ENCODE data around the gene LRP10. TPM values are rescaled to one million over a fixed set of nuclear protein-coding genes. Genes with fewer than 3 reads are reported as not detected.
"Not testable (repeated sequence)": the region's sequence is repeated elsewhere in the genome, so short reads cannot be mapped to it uniquely, and the experiment has no call there.

Gene LRP10
- polyA plus RNA-seq, 4 donors, result 69.4 to 93.8 (median 78.1) TPM

DNA sequence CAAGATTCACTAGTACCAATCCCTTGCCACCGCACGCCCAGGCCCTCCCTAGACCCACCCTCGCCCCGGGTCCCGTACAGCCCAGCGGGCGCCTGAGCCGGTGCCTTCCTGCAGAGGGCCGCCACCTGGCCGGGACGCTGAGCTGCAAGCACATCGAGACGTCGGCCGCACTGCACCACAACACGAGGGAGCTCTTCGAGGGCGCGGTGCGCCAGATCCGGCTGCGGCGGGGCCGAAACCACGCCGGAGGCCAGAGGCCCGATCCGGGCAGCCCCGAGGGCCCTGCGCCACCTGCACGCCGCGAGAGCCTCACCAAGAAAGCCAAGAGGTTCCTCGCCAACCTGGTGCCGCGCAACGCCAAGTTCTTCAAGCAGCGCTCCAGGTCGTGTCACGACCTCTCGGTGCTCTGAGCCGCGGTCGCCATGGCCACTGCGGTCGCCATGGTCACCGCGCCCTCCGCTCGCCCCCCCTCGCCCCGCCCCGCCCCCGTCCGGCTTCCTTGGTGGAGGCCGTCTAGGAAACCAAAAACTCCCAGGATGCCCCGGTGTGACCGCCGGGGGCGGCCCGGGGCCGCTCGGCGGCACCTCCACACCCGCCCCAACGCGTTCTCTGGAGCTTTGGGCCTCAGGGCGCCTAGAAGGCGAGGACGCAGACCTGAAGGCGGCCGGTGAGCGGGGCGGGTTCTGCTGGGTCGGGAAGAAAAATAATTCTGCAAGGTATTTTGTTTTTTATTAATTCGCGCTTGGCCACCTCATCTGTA, 15.1 kb downstream of the LRP10 start:
- peak in 2 of 4 donors; percentile 54 to 55 for DNase-seq (ENCODE audit: low read depth in 4 of 4, low spot score in 3 of 4)

DNA sequence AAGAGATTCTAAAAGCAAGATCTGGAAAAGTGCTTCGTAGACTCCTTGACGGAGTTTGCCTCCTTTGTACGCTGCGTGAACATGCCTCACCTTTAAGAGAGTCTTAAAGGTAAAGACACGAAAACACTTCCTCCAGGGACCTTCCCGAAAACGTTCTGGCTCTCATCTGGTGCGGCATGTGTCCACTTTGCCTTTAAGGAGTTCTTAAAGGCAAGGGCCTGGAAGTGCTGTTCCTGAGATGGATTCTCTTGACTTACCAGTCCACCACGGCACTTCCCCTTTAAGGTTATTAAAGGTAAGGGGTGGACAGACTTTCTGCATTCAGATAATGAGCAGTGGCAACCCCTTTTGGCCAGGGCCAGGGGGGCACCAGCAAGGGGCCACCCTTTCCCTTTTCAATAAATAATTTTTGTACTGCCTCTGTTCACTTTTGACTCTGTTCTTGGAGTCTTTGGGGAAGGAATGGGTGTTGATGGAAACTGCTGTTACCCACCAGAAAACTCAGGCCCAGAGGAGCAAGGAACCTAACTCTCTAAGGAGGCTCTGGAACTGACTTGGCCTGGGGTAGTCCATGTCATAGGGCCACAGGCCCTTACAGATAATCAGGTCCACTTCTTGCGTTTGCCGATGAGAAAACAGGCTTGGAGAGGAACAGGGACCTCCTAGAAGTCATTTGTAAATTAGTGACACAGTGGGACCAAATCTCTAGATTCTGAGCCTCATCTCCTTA, 15.9 kb downstream of the LRP10 start:
- DNase-seq (ENCODE audit: low read depth in 4 of 4, low spot score in 3 of 4), result peak; percentile 73 to 87 (median 80)

DNA sequence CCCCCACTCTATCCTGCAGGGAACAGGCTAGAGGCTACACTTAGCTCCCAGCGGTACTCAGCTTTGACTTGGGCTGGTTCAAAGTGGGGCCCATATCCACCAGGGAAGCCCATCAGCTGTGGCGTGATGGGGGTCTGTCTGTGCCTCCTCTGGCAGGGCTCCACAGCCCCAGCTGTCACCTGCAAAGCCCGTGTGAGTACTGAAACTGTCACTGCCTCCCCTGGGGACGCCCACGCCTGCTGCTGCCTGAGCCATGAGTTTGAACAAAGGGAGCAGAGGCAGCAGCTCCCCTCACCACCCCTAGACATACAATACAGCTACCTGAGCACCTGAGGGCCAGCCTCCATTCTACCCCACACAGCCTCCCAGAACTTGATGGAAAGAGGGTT, 16.4 kb downstream of the LRP10 start:
- DNase-seq (ENCODE audit: low read depth in 4 of 4, low spot score in 3 of 4), result no peak

DNA sequence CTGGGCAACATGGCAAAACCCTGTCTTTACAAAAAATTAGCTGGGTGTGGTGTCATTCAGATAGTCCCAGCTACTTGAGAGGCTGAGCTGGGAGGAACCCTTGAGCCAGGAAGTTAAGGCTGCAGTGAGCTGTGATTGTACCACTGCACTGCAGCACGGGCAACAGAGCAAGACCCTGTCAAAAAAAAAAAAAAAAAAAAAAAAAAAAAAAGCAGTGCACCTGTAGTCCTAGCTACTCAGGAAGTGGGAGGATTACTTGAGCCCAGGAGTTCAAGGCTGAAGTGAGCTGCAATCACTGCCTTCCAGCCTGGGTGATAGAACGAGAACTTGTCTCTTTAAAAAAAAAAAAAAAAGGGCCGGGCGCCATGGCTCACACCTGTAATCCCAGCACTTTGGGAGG, 17.1 kb downstream of the LRP10 start:
- DNase-seq (ENCODE audit: low read depth in 4 of 4, low spot score in 3 of 4), result no peak

DNA sequence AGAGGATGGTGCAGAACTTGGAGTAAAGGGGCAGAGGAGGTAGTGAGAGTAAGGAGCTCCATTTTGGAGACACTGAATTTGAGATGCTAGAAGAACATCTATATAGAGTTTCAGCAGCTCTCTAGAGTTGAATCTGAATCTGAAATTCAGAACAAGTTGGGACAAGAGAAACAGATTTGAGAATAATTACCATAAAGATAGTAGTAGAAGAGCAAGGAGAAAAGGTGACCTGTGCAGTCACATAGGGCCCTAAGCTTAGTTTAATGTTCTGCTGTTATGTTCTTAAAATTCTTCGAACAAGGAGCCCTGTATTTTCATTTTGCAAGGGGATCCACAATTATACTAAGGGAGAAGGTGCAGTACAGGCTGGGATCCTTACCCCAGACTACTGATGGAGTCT, 18.9 kb downstream of the LRP10 start:
- no peak for DNase-seq (ENCODE audit: low read depth in 4 of 4, low spot score in 3 of 4)

DNA sequence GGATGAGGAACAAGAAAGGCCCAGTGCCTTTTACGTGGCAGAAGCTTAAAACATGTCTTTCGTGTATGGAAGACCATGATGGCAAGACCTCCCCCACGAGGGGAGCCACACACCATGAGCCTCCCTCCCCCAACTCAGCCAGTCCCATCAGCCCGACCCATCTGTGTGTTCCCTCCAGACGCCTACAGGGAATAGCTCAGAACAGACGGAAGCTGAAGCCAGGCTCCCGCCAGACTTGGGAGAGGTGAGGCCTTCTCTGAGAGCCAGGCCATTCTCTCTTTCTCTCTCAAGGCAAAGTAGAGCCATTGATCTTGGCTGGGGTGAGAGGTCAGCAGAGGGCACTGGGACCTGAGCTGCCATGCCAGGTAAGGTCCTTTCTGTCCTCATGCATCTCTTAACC, 20.9 kb downstream of the LRP10 start:
- DNase-seq (ENCODE audit: low read depth in 4 of 4, low spot score in 3 of 4), result no peak

DNA sequence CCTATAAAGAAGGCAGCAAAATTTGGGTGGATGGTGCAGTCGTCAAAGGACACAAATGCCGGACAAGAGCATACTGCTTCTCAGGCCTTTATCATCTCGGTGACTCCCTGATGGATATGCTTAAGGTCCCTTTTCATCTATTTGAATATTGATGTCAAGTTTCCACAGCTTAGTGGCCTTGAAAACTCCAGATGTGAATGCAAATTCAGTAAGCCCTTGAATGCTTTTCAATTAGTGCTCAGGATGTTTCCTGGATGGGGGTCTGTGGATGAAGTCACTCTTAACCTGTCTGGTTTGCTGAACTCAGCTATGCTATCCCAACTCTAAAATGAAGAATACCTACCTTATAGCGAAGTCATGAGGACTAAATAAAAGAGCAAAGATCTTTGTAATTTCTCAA, 22.2 kb downstream of the LRP10 start:
- no peak for DNase-seq (ENCODE audit: low read depth in 4 of 4, low spot score in 3 of 4)

DNA sequence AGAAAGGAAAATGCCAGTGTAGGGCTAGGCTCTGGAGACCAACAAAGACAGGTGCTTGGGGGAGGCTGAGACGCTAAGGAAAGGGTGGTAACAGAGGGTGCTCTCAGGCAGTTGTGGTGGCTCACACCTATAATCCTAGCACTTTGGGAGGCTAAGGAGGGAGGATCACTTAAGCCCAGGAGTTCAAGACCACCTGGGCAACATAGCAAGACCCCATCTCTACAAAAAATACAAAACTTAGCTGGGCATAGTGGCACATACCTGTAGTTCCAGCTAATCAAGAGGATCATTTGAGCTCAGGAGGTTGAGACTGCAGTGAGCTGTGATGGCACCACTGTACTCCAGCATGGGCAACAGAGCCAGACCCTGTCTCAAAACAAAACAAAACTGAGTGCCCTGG, 23.9 kb downstream of the LRP10 start:
- DNase-seq (ENCODE audit: low read depth in 4 of 4, low spot score in 3 of 4), result no peak

DNA sequence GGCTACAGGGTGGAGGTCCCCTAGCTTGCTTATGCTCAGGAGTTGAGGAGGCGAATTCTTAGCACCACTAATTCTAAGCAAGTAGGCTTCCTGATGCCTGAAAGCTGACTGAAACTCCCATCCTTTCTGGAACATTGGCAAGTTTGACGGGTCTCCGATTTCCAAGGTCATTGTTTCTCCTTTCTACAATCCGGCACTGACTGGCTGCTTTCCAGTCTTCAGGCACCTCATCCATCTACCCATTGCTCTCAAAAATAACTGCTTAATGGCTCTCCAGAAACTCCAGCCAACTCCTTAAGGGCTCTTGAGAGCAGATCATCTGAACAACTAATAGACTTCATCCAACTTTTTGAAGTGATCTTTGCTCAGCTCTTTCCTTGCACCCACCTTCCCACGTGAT, 24.8 kb downstream of the LRP10 start:
- no peak for DNase-seq (ENCODE audit: low read depth in 4 of 4, low spot score in 3 of 4)

DNA sequence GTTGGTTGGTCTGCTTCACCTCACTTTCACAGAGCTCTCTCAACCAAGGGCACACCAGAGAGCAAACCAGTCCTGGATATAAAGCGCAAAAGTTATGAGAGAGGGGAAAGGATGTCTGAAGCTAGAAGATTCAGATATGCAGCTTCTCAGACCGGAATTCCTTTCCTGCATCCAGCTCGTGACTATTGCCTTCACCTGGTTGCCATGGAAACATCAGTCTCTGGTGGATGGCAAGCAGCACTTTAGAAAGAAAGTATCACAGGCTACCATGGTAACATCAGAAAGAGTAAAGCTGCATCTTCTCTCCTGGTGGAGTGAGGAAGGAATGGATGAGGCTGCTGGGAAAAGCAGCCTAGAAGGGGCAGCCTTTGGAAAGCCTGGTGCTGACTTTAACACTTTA, 25.2 kb downstream of the LRP10 start:
- no peak for DNase-seq (ENCODE audit: low read depth in 4 of 4, low spot score in 3 of 4)

DNA sequence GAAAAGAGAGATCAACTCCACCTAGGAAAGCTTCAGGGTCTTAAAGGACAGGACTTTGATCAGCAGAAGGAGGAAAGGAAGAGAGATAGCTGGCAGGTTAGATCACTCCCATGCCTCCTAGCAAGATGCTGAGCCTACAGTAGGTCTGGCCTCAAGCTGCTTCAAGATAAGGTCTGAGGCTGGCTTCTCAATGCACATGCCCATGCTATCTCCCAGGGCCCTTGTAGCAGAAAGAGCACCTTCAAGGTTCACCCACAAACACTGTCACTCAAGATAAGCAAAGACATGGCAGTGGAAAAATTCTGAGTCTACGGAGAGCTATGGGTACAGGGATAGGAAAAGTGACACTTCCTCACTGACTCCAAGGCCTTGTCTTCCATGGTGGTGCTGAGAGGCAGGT, 25.8 kb downstream of the LRP10 start:
- DNase-seq (ENCODE audit: low read depth in 4 of 4, low spot score in 3 of 4), result no peak

DNA sequence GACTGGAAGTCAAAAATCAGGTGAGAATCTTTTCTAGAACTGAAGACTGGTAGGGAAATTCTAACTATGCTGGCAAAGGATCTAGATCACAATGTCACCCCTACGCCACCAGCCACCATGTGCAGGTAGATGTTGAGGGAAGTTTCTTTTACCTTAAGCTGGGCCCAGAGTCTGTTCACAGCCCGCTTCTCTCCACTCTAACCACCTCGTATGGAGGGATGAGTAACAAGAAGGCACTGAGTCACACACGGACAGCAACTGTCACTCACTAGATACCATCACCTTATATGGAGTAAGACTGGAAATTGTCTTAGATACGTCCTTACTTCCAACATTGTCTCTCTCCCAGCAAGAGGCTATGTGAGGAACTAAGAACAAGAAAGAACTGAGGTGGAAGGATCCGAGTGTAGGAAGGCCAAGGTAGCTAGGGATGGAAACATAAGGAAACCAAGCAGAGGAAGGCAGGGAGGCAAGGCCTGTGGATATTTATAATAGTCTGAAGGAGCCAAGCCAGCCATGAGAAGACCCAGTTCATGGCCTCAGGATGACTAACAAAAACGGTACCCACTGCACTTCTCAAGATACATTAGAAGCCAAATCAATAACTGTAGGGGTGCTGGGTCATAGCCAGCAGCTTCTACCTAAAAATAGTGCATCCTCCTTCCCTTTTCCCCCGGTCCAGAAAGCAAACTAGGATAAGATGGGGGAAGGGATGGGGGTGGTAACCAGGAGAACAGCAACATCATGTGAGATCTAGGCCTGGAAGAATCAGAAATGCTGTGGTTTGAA, 27.0 kb downstream of the LRP10 start:
- DNase-seq (ENCODE audit: low read depth in 4 of 4, low spot score in 3 of 4), result no peak

DNA sequence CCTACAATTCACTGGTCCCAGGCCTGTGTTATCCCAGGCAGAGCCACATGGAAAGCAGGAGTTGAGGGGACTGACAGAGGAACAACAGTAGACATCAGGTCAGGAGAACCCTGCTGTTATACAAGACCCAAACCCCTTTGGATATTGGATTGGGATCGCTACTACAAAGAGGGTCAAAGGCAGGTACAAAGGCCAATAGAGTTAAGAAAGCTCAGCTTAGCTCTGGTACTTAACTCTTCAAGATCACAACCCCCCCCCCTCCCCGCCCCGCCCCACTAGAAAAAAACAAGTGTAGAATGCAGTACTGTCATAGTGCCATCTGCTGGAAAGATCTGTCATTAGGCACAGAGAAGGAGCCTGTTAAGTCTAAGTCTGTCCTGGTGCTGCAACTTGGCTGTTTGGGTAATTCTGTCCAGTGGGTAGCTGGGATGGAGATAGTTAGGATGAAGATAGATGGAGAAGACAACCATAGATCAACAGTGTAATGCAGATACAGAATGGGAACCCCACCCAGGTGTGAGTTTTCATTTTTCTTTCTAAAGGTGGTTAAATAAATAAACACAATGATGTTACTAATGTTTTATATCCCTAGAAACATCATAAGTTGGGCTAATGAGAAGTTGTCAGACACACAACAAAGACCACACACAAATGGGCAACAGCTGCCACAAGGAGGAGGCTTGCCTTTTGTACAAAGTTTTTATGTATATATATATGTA, 28.7 kb downstream of the LRP10 start:
- DNase-seq (ENCODE audit: low read depth in 4 of 4, low spot score in 3 of 4), result peak in 1 of 4 donors; percentile 47

DNA sequence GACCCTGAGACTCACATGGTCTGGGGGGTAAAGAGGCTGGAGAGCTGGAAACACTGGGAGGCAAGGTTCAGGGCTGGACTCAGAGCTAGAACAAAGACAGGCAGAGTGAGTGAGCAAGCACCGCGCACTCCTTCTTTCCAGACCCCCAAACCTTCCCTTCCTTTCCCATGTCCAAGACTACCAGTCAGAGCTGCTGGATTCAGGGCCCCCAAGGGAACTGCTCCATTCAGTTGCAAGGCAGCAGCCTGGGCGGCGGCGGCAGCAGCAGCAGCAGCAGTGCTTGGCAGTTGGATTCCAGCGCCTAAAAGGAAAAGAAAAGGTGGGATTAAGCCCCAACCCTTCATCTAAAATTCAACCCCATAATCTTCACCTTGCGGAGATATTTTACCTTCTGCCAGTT, 30.3 kb downstream of the LRP10 start:
- DNase-seq (ENCODE audit: low read depth in 4 of 4, low spot score in 3 of 4), result no peak

DNA sequence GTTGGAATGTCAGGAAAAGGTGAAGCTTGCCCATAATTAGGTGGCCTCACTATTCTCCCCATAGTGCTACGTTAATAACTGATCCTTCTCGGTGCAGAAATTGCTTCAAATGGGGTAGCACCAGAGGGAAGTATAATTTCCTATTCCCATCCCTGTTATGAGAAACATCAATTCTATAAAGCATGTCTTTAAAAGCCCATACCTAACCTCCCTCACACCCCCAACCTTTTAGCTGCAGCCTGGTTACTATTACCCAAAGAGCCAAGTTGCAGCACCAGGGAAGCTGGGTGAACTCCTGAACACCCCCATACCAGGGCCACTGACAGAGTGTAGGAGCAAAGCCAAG, 32.2 kb downstream of the LRP10 start:
- DNase-seq (ENCODE audit: low read depth in 4 of 4, low spot score in 3 of 4), result no peak

DNA sequence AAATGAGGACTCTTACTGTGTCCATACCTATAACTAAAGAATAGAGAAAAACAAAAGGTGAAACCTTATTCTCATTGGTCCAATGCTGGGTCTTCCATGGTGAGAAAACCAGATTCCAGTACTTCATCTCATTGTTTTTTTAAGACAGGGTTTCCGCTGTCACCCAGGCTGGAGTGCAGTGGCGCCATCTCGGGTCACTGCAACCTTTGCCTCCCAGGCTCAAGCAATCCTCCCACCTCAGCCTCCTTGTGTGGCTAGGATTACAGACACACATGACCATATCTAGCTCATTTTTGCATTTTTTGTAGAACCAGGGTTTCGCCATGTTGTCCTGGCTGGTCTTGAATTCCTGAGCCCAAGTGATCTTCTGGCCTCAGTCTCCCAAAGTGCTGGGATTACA, 34.1 kb downstream of the LRP10 start:
- DNase-seq (ENCODE audit: low read depth in 4 of 4, low spot score in 3 of 4), result no peak

DNA sequence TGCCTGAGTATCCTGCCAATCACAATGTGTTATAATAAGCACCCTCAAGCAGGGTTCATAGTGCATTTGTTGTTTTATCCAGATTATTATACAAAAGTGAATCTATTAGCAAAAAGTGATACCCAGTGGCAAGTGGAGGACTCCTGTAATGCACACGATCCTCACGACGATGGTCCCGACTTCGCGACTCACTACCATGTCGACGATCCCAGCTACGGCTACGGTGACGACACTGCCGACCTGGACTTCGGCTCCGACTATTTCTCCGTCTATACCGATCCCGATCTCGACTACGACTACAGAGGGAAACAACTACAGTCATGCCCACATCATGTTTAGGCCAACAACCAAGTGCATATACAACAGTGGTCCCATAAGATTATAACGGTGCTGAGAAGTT, 34.5 kb downstream of the LRP10 start:
- no peak for DNase-seq (ENCODE audit: low read depth in 4 of 4, low spot score in 3 of 4)

DNA sequence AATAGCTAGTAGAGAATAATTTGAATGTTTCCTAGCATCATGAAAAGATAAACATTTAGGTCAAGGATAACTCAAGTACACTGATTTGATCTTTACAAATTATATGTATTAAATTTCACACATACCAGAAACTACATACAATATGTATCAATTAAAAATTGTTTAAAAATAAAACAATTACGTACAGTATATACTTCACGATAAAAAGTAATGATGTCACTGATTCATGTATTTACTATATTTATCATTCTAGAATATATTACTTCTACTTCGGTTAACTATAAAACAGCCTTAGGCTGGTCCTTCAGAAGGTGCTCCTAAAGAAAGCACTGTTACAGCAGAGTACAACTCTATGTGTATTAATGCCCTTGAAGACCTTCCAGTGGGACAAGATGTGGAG, 35.9 kb downstream of the LRP10 start:
- DNase-seq (ENCODE audit: low read depth in 4 of 4, low spot score in 3 of 4), result no peak

DNA sequence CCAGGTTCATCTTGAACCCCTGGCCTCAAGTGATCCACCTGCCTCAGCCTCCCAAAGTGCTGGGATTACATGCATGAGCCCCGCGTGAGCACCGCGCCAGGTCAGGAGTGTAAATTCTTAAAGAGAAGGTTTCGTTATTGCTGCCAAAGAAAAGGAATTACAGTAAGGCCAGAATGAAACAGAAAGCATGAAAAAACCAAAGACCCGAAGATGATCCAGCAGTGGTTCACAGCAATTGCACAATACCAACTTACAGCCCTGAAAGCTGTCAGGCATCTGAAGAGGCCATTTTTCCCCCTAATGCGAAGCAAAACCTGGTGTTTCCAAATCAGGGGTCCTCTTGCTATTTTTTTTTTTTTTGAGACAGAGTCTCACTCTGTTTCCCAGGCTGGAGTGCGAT, 37.1 kb downstream of the LRP10 start:
- DNase-seq (ENCODE audit: low read depth in 4 of 4, low spot score in 3 of 4), result no peak

DNA sequence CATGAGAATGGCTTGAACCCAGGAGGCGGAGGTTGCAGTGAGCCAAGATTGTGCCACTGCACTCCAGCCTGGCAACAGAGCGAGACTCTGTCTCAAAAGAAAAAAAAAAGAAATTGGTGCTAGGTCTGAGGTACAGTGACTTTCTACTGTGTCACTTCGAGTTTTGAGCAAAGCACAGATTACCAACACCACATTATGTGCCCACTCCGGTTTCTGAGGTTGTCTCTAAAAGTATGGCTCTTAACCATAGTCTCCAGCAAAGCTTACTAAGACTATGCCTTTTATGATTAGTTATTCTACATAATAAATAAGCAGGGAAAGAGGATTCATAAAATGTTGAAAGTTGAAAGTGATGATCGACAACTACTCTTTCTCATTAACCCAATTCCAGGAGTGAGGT, 39.4 kb downstream of the LRP10 start:
- no peak for DNase-seq (ENCODE audit: low read depth in 4 of 4, low spot score in 3 of 4)

DNA sequence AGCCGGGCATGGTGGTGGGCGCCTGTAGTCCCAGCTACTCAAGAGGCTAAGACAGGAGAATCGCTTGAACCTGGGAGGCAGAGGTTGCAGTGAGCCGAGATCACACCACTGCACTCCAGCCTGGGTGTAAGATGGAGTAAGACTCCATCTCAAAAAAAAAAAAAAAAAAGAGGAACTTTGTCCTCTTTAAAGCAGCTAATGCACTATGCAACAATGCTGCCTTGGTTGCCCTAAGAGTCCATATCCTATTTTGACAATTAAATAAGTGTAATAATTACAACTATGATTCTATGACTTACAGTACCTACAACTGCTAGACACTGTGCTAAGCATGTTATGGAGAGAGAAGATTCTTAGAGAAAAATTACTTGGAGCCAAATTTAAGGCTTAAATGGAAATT, 43.3 kb downstream of the LRP10 start:
- not testable (repeated sequence) for DNase-seq (ENCODE audit: low read depth in 4 of 4, low spot score in 3 of 4)

Data from left renal pelvis (tissue), 4 donors.